Activated CD4-positive, alpha-beta T cell treated with anti-CD3 and anti-CD28 coated beads, Interleukin-2, amount 10 ng/mL, durations not matched to agents 7 days and 5 days (primary cell): ENCODE results near the gene HOXB3. TPM values are rescaled to one million over a fixed set of nuclear protein-coding genes. Genes with fewer than 3 reads are reported as not detected.
A peak's percentile ranks its signal among the peaks of the same experiment; 100 is the strongest.

ENCODE experiments used
- CTCF ChIA-PET: fragments of 350-600 bp; sonication (Branson Sonifier 250); formaldehyde crosslinking; loops from one replicate; lab custom pipeline; 2021; ENCODE audit warnings: antibody characterized with exemption; lab: Charles Lee
- POLR2A ChIA-PET: fragments of 350-600 bp; sonication (Branson Sonifier 250); formaldehyde crosslinking; loops from one replicate; lab custom pipeline; 2021; ENCODE audit warnings: antibody characterized with exemption; lab: Charles Lee
- DNase-seq: peaks from one replicate; pipeline ENCODE4 v3.0.0-alpha.2; 2020
- H3K27ac Mint-ChIP-seq: one replicate; pipeline ENCODE4 v1.8.0; 2021; ENCODE audit warnings: mild to moderate bottlenecking, moderate library complexity, mixed read lengths
- H3K27me3 Mint-ChIP-seq: one replicate; pipeline ENCODE4 v1.8.0; 2021; ENCODE audit warnings: mixed read lengths
- H3K36me3 Mint-ChIP-seq: one replicate; pipeline ENCODE4 v1.8.0; 2021; ENCODE audit warnings: low read depth, mixed read lengths
- H3K4me1 Mint-ChIP-seq: one replicate; pipeline ENCODE4 v1.8.0; 2021; ENCODE audit warnings: mixed read lengths
- H3K4me3 Mint-ChIP-seq: one replicate; pipeline ENCODE4 v1.8.0; 2021; ENCODE audit warnings: mild to moderate bottlenecking, moderate library complexity, mixed read lengths
- H3K9me3 Mint-ChIP-seq: one replicate; pipeline ENCODE4 v1.8.0; 2021; ENCODE audit warnings: mixed read lengths
- total RNA-seq, 2 experiments: library from RNA; stranded (reverse); gene quantifications; one replicate each; pipeline ENCODE4 v1.2.3, GENCODE V29; 2021

HOXB3 gene
- total RNA-seq, 2 experiments from 2014 or later: 3.1 to 4.5 TPM

DNA sequence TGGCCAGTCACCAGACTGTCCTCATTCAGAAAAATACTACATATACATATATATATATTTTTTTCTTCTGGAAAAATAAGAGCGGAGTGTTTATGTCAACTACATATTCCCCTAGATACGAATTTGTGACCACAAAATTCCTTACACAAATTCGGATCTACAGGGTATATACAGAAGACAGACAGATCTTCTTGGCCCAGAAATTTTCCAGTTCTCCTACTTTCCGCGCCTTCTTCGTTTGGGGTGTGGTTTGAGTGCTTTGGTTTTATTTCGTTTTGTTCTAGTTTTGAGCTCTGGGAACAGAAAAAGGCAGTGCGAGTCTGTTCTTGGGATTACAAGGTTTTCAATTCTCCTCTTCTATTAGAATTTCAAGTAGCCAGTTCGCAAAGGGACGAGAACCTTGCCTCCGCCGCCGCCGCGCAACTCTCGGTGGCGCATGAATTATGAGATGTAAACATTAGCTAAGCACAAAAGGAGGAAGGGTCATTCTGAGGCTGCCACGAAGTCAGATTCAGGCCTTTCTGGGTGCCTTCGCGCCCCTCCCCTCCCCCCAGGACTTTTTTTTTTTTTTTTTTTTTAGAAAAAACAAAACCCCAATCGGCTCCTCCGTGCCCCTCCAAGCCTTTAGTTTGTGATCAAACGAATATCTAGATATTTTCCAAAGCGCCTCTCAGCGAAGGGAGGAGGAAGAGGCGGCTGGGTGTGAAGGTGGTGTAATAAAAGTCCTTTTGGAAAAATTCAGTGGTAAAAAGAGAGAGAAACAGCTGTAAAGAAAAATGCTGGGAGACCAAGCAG lies 10.1 kb downstream of the HOXB3 start:
- Mint-ChIP-seq H3K4me3 (peak overlapping the region; percentile 86), H3K36me3 (peaks cover 14% of the 10 kb centered on the region), H3K4me1 (peaks cover 66% of the 10 kb centered on the region), H3K27ac (no peak overlapping the region), H3K9me3 (no peaks in the 10 kb centered on the region), H3K27me3 (peaks cover 69% of the 10 kb centered on the region)
- ChIA-PET POLR2A (interaction anchor here (0.7 kb wide), 1 partner anchor 33 kb away, joined by 3 read pairs; no protein-coding TSS in a partner anchor), CTCF (no interaction called here)
- DNase-seq: no peak

DNA sequence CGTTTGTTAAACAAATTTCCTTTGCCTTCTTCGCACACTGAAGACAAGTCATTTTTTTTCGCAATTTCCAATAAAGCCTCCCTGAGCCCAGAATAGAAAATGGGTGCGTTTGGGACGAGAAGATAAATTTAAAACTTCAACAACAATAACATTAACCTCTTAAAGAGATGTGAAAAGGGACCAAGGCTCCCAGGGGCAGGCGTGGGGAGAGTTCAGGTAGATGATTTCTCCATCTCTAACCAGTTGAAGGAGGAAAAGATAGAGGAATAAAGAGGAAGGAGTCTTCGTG lies 10.6 kb downstream of the HOXB3 start:
- H3K36me3 Mint-ChIP-seq: peaks cover 14% of the 10 kb centered on the region
- peaks cover 65% of the 10 kb centered on the region for H3K4me1 Mint-ChIP-seq
- no peak overlapping the region for H3K27ac Mint-ChIP-seq
- no peaks in the 10 kb centered on the region for H3K9me3 Mint-ChIP-seq
- peaks cover 64% of the 10 kb centered on the region for H3K27me3 Mint-ChIP-seq
- peak overlapping the region; percentile 86 for H3K4me3 Mint-ChIP-seq
- POLR2A ChIA-PET: no interaction called here
- no peak for DNase-seq
- CTCF ChIA-PET: no interaction called here

DNA sequence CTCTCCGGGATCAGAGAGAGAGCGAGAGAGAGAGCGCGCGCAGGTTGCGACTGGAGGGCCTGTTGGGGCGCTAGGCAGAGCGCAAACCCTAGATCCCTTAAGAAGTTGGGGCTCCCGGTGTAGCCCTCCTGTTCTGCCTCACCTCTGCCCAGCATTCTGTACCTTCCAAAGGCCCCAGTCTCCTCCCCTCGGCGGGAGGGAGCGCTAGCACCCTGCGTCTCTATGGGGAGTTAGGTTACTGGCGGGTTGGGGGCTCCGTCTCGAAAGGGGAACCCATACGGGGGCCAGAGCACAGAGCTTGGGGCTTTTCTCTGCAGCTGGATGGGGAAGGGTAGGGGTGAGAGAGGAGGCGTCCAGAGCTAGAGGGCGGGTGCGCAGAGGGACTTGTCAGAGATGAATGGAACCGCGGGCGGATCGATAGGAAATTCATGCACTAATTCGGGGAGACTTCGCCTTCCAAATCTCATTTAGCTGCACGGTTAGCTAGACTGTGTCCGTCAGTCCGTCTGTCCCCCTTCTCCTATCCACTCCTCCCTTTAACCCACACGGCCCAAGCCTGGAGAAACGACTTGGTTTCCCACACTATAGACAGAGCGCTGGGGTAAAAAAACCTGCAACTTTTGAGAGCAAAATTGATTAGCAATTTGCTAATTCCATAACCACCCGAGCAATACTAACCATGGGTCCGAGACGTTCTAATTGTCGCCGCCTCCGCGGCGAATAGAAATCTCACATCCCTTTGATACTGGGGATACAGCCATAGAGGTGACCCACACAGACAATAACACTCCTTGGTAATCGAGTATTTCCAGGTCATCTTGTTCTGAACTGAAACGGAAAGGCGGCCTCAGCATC lies 11.2 kb downstream of the HOXB3 start:
- CTCF ChIA-PET: interaction anchor here (0.6 kb wide), 1 partner anchor 151 kb away, joined by 3 read pairs; no protein-coding TSS in a partner anchor
- peak overlapping the region; percentile 7 for H3K27ac Mint-ChIP-seq
- DNase-seq: no peak
- POLR2A ChIA-PET: no interaction called here
- peaks cover 14% of the 10 kb centered on the region for H3K36me3 Mint-ChIP-seq
- H3K4me1 Mint-ChIP-seq: peaks cover 65% of the 10 kb centered on the region
- no peaks in the 10 kb centered on the region for H3K9me3 Mint-ChIP-seq
- H3K27me3 Mint-ChIP-seq: peaks cover 59% of the 10 kb centered on the region
- peak overlapping the region; percentile 86 for H3K4me3 Mint-ChIP-seq

DNA sequence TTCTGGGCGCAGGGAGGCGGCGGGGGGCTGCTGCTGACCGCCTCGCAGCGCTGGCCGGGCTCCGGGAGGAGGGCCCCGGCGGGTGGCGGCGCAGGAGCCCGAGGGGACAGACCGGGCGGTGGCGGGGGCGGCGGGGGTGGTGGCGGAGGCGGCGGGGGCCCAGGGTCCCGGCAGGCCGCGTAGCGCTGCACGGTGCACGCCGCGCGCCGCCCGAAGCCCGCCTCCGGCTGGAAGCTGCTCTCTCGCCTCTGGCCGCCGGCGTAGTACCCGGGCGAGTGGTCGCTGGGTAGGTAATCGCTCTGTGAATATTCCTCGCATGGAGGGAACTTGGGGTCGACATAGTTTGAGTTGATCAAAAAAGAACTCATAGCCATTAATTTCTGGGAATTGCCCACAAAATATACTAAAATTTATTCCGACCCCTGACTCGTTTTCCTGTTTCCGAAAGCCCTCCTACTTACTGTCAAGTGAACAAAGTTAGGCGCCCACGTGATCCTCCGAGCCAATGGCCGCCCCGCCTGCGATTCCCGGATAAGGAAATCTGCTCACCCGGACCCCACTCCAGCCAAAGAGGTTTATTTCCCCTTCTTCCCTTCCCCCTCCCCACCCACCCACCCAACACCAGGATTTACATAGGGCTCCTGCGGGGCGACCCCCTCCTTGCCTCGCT lies 12.0 kb downstream of the HOXB3 start, which contains the start of gene HOXB4:
TSS of gene HOXB4 (minus strand) at position 405 of the 670 bp plus-strand sequence. CDS start at position 374, 31 bp downstream.
- H3K4me1 Mint-ChIP-seq: peaks cover 67% of the 10 kb centered on the region
- peak; percentile 76 for DNase-seq
- H3K27ac Mint-ChIP-seq: peak within 1 kb of the TSS; percentile 88
- ChIA-PET CTCF (interaction anchor here (0.6 kb wide), 1 partner anchor 150 kb away, joined by 3 read pairs; no protein-coding TSS in a partner anchor), POLR2A (no interaction called here)
- peaks cover 56% of the 10 kb centered on the region for H3K27me3 Mint-ChIP-seq
- no peaks in the 10 kb centered on the region for H3K9me3 Mint-ChIP-seq
- H3K4me3 Mint-ChIP-seq: peak within 1 kb of the TSS; percentile 86
- H3K36me3 Mint-ChIP-seq: peaks cover 14% of the 10 kb centered on the region

DNA sequence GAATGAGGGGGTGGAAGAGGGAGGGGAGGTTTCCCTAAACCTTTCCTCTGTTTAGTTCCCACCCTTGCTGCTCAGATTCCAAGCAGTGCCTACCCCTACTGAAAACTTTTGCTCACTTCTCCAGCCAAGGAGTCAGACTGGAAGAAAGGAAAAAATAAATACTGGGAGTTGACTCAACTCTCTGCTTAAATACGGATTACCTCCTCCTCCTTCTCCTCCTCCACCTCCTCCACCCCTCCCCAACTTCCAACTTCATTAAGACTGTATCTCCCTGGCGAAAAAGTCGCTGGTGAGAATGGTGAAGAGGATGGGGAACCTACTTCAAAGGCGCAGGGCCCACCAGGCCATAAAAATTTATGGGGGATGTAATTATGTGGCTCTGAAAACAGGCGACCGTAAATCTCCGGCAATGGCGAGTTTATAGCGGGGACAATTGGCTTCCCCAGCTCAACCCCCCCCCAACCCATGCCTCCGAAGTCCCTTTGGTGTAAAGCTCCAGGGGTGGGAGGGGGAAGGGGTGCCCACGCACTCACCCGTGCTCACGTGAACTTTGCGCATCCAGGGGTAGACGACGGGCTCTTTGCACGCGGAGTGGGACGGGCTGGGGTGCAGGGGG lies 12.6 kb downstream of the HOXB3 start:
- peaks cover 53% of the 10 kb centered on the region for H3K27me3 Mint-ChIP-seq
- CTCF ChIA-PET: interaction anchor here (0.6 kb wide), 1 partner anchor 92 kb away, joined by 3 read pairs; no protein-coding TSS in a partner anchor
- H3K9me3 Mint-ChIP-seq: no peaks in the 10 kb centered on the region
- DNase-seq: no peak
- H3K4me3 Mint-ChIP-seq: peak overlapping the region; percentile 79
- H3K36me3 Mint-ChIP-seq: peaks cover 14% of the 10 kb centered on the region
- POLR2A ChIA-PET: no interaction called here
- peak overlapping the region; percentile 66 for H3K27ac Mint-ChIP-seq
- peaks cover 62% of the 10 kb centered on the region for H3K4me1 Mint-ChIP-seq

DNA sequence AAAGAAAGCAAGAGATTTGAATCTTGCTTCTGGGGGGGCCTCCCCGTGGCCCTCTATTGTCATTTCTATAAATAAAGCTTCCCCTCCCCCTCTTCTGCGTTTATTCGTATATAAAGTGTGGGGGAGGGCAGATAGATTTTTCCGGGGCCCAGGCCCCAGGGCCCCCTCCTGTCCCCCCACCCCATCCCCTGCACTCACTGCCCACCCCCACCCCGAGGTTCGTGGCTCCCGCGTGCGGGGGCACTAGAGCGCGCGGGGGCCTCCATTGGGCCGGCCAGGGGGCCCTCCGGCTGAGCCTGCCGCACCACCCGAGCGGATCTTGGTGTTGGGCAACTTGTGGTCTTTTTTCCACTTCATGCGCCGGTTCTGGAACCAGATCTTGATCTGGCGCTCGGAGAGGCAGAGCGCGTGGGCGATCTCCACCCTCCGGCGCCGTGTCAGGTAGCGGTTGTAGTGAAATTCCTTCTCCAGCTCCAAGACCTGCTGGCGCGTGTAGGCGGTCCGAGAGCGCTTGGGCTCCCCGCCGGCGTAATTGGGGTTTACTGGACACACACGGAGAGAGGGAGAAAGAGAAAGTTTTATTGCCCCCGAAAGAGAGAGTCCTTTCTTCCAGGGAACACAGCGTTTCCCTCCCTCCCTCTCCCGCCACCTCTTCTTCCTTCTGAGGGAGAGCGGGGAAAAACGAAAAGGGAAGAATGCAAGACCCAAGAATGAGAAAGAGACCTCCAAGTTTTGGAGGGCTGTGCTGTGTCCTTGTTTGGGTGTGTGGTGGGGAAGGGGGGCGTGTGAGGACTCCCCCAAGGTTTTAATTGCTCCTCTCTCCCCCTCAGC lies 13.3 kb downstream of the HOXB3 start:
- no peak for DNase-seq
- peaks cover 59% of the 10 kb centered on the region for H3K4me1 Mint-ChIP-seq
- CTCF ChIA-PET: interaction anchor here (0.6 kb wide), 1 partner anchor 91 kb away, joined by 3 read pairs; no protein-coding TSS in a partner anchor
- POLR2A ChIA-PET: no interaction called here
- peaks cover 14% of the 10 kb centered on the region for H3K36me3 Mint-ChIP-seq
- H3K4me3 Mint-ChIP-seq: peak overlapping the region; percentile 79
- peak overlapping the region; percentile 5 for H3K27ac Mint-ChIP-seq
- peaks cover 52% of the 10 kb centered on the region for H3K27me3 Mint-ChIP-seq
- H3K9me3 Mint-ChIP-seq: no peaks in the 10 kb centered on the region

DNA sequence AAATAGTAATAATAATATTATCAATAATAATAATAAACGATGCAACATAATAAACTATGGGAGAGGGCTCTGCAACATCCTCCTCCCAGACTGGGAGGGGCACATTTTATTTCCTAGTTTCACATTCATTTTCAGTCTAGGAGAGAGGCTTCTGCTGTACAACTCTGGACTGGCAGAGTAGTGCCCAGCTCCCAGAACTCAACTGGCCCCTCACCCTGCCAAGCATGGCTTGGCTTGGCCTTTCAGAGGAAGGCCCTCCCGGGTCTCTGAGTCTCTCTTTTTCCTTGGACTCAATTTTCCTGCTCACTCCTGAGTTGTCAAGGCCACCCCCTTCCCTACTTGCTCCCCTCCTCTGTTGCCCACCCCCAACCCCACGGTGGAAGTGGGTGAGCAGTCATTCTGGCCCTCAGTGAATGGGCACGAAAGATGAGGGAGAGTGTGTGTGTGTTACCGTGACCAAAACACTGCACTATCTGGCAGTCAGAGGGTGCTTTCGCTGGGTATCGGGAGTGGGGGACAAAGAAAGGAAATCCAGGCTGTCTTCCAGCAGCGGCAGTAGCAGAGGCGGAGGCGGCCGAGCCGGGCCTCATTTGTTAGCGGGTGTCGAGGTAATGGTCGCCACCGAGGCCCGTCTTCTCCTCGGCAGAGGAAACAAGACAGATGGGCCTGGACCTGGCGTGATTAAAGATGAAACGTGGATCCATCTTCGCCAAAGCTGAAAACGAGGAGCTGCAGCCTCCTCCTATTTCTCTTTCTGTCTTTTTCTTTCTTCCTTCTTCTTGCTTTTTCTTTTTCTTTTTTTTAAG lies 14.2 kb downstream of the HOXB3 start:
- peaks cover 51% of the 10 kb centered on the region for H3K4me1 Mint-ChIP-seq
- ChIA-PET POLR2A (no interaction called here), CTCF (interaction anchor here (0.6 kb wide), 1 partner anchor 43 kb away, joined by 3 read pairs; no protein-coding TSS in a partner anchor)
- H3K4me3 Mint-ChIP-seq: peak overlapping the region; percentile 20
- H3K27ac Mint-ChIP-seq: no peak overlapping the region
- H3K9me3 Mint-ChIP-seq: no peaks in the 10 kb centered on the region
- H3K27me3 Mint-ChIP-seq: peaks cover 49% of the 10 kb centered on the region
- peaks cover 13% of the 10 kb centered on the region for H3K36me3 Mint-ChIP-seq
- DNase-seq: no peak

DNA sequence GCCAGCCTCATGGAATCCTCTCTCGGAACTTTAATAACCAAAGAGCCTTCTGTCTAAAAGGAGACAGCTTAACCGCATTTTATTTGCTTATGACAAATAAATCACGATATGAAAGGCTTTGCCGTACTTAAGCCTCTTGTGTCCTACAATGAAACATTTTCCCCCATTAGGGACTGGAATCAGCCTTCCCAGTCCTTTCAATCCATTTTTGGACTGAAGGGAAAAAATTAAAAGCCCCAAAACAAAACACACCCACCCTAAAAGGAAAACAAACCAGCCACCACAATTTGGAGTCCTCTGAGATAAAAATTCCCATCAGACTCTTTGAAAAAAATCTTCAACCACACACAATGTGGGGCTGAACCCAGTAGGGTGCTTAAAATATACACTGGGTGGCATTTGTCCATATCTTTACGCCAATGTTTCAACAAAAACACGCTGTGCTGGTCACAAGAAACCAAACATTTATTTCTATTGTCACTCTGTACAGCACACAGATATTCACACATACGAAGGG lies 14.9 kb downstream of the HOXB3 start:
- ChIA-PET POLR2A (no interaction called here), CTCF (interaction anchor here (0.6 kb wide), 1 partner anchor 43 kb away, joined by 3 read pairs; no protein-coding TSS in a partner anchor)
- Mint-ChIP-seq H3K36me3 (peaks cover 12% of the 10 kb centered on the region), H3K27me3 (peaks cover 45% of the 10 kb centered on the region), H3K4me1 (peaks cover 44% of the 10 kb centered on the region), H3K4me3 (no peak overlapping the region), H3K9me3 (no peaks in the 10 kb centered on the region), H3K27ac (no peak overlapping the region)
- DNase-seq: no peak

DNA sequence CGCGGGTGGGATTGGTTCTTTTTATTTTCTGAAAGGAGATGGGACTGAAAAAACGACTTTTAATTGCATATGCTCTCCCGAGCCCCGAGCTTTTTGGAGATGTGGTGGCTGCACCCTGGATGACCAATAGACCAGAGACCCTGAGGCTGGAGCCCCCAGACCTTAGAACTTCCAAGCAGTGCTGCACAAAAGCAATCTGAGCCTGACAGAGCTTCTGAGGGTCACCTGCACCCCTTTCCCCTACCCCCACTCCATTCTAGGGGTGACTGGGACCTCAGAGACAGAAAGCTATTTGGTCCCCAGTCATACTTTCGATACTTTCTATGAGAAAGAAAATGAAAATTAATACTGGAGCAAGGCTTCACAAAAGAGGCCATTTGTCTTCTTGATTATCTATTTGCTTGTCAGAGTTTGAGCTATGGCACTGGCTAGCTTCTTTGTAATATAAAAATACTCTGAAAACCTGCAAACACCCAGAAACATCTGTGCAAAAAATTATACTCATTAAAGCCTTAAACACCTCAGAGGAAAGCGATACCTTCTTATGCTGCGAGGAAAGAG lies 15.5 kb downstream of the HOXB3 start:
- CTCF ChIA-PET: no interaction called here
- H3K9me3 Mint-ChIP-seq: no peaks in the 10 kb centered on the region
- no peak overlapping the region for H3K4me3 Mint-ChIP-seq
- DNase-seq: no peak
- POLR2A ChIA-PET: no interaction called here
- no peak overlapping the region for H3K27ac Mint-ChIP-seq
- H3K27me3 Mint-ChIP-seq: peaks cover 43% of the 10 kb centered on the region
- H3K4me1 Mint-ChIP-seq: peaks cover 40% of the 10 kb centered on the region
- H3K36me3 Mint-ChIP-seq: peaks cover 10% of the 10 kb centered on the region

DNA sequence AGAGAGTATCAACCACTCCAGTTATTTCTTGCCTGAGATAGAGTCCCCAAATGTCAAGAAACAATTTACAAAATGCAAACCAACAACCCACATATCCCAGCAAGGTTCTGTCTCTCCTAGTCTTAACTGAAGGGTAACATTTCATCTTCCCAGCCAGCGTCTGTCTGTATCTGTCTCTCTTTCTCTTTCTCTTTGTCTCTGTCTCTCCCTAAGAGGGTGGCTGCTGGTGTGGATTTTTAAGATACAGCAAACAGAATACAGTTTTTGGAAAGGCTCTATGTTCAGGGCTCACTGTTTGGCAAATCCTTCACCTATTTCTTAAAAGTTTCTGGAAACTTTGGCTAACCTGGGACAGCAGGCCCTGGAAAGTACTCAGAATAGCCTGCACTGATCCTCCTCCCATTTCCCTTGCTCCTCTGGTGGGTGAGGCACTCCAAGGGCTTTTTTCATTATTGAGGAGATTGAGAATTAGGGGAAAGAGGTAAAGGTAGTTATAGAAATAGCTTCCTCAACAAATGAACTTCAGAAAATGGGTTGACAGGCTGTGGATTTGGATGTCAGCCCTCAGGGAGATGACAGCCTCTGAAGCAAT lies 18.1 kb downstream of the HOXB3 start:
- peaks cover 41% of the 10 kb centered on the region for H3K27me3 Mint-ChIP-seq
- H3K36me3 Mint-ChIP-seq: peaks cover 4% of the 10 kb centered on the region
- H3K4me3 Mint-ChIP-seq: no peak overlapping the region
- H3K4me1 Mint-ChIP-seq: peaks cover 26% of the 10 kb centered on the region
- no peaks in the 10 kb centered on the region for H3K9me3 Mint-ChIP-seq
- DNase-seq: no peak
- no peak overlapping the region for H3K27ac Mint-ChIP-seq
- ChIA-PET CTCF (no interaction called here), POLR2A (no interaction called here)
